OCI-LY1 (cell line): ENCODE measurements around the gene SUFU.
A peak's percentile ranks its signal among the peaks of the same experiment; 100 is the strongest.

Source experiments
- H2AFZ ChIP-seq: fragments of 200-600 bp; sonication (generic), shearing (Covaris generic); 2 replicates; pipeline ENCODE4 v1.6.0; 2014; ENCODE audit warnings: antibody characterized with exemption, mild to moderate bottlenecking, low read length
- H3F3A ChIP-seq: fragments of 200-600 bp; sonication (generic), shearing (Covaris generic); 2 replicates; pipeline ENCODE4 v1.6.0; 2014; ENCODE audit warnings: mild to moderate bottlenecking, antibody characterized with exemption, low read length, moderate library complexity; ENCODE audit not compliant: insufficient read depth
- H3K27ac ChIP-seq: fragments of 200-600 bp; sonication (generic); 2 replicates; pipeline ENCODE4 v1.5.1; 2014; ENCODE audit warnings: low read length, mixed run types, mild to moderate bottlenecking, low read depth; ENCODE audit not compliant: poor library complexity, severe bottlenecking
- H3K27me3 ChIP-seq: fragments of 200-600 bp; sonication (generic); 2 replicates; pipeline ENCODE4 v1.6.0; 2014; ENCODE audit warnings: antibody characterized with exemption, mild to moderate bottlenecking, low read length, moderate library complexity; ENCODE audit not compliant: insufficient read depth
- H3K36me3 ChIP-seq: fragments of 200-600 bp; sonication (generic); 2 replicates; pipeline ENCODE4 v1.6.1; 2014; ENCODE audit warnings: mild to moderate bottlenecking, antibody characterized with exemption, low read length, moderate library complexity, mixed read lengths; ENCODE audit not compliant: insufficient read depth
- H3K4me1 ChIP-seq: fragments of 200-600 bp; sonication (generic); 2 replicates; pipeline ENCODE4 v1.5.1; 2014; ENCODE audit warnings: mild to moderate bottlenecking, low read length, moderate library complexity; ENCODE audit not compliant: insufficient read depth, severe bottlenecking
- H3K4me2 ChIP-seq: fragments of 200-600 bp; sonication (generic), shearing (Covaris generic); 2 replicates; pipeline ENCODE4 v1.6.1; 2014; ENCODE audit warnings: low read length
- H3K4me3 ChIP-seq: fragments of 200-600 bp; sonication (generic); 2 replicates; pipeline ENCODE4 v1.5.1; 2014; ENCODE audit warnings: low read length, low read depth, mild to moderate bottlenecking, mixed read lengths; ENCODE audit not compliant: poor library complexity, severe bottlenecking
- H3K79me2 ChIP-seq: fragments of 200-600 bp; shearing (Covaris generic); 2 replicates; pipeline ENCODE4 v1.6.1; 2016; ENCODE audit warnings: mixed run types, low read length, mixed read lengths; ENCODE audit not compliant: insufficient read depth
- H3K9ac ChIP-seq: fragments of 200-600 bp; sonication (generic), shearing (Covaris generic); 2 replicates; pipeline ENCODE4 v1.6.1; 2014; ENCODE audit warnings: mild to moderate bottlenecking, low read length, mixed read lengths
- H3K9me2 ChIP-seq: fragments of 200-600 bp; sonication (generic), shearing (Covaris generic); 2 replicates; pipeline ENCODE4 v1.6.1; 2014; ENCODE audit warnings: low read depth, mild to moderate bottlenecking, low read length, mixed read lengths
- H3K9me3 ChIP-seq: fragments of 200-600 bp; shearing (Covaris generic); 2 replicates; pipeline ENCODE4 v1.6.1; 2014; ENCODE audit warnings: low read length, mixed read lengths
- H4K20me1 ChIP-seq: fragments of 200-600 bp; sonication (generic), shearing (Covaris generic); 2 replicates; pipeline ENCODE4 v1.6.0; 2016; ENCODE audit warnings: mild to moderate bottlenecking, low read length; ENCODE audit not compliant: insufficient read depth
- EZH2 ChIP-seq: fragments of 200-600 bp; sonication (generic), shearing (Covaris generic); IDR thresholded peaks from 2 replicates; pipeline ENCODE4 v1.8.0; 2017; ENCODE audit warnings: borderline replicate concordance, mixed run types, mild to moderate bottlenecking, antibody characterized with exemption, low read length, moderate library complexity, mixed read lengths
- TF ChIP-seq, protein P1 (sequence below): fragments of 200-600 bp; sonication (generic), shearing (Covaris generic); IDR thresholded peaks from 2 replicates; pipeline ENCODE4 v1.5.1; 2017; ENCODE audit warnings: mild to moderate bottlenecking, antibody characterized with exemption, low read length, moderate library complexity, mixed read lengths

The SUFU gene

DNA sequence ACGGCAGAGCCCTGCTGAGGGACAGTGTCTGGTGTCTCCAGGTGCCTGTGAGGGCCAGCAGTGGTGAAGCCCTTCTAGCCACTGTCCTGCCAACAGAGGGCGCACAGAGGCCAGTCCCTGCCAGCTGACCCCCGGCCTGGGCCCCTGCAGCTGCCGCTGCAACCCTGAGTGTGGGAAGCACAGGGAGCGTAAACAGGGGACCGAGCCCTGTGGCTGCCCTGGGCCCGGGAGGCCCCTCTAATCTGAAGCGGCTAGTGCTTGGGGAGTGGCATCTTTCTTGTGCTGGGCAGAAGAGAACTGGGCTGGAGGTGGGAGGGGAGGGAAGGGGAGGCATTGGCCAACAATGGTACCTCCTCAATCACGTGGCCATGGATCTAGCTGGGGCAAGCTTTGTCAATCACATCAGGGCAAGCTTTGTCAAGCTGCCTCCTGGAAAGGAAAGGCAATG, 175.1 kb downstream of the SUFU start:
- no peaks in the 10 kb centered on the region for H3F3A ChIP-seq
- no peaks in the 10 kb centered on the region for H3K9me3 ChIP-seq
- TF ChIP-seq, protein P1, sequence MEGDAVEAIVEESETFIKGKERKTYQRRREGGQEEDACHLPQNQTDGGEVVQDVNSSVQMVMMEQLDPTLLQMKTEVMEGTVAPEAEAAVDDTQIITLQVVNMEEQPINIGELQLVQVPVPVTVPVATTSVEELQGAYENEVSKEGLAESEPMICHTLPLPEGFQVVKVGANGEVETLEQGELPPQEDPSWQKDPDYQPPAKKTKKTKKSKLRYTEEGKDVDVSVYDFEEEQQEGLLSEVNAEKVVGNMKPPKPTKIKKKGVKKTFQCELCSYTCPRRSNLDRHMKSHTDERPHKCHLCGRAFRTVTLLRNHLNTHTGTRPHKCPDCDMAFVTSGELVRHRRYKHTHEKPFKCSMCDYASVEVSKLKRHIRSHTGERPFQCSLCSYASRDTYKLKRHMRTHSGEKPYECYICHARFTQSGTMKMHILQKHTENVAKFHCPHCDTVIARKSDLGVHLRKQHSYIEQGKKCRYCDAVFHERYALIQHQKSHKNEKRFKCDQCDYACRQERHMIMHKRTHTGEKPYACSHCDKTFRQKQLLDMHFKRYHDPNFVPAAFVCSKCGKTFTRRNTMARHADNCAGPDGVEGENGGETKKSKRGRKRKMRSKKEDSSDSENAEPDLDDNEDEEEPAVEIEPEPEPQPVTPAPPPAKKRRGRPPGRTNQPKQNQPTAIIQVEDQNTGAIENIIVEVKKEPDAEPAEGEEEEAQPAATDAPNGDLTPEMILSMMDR = peak; percentile 46
- TF ChIP-seq EZH2 = no peak
- no peak overlapping the region for H3K9ac ChIP-seq
- no peaks in the 10 kb centered on the region for H3K27me3 ChIP-seq
- no peaks in the 10 kb centered on the region for H4K20me1 ChIP-seq
- no peaks in the 10 kb centered on the region for H3K36me3 ChIP-seq
- H3K4me3 ChIP-seq = no peak overlapping the region
- H3K27ac ChIP-seq = peak overlapping the region; percentile 95
- H2AFZ ChIP-seq = no peak overlapping the region
- H3K4me2 ChIP-seq = peak overlapping the region; percentile 5; the same call in 1 of the 2 replicates
- H3K4me1 ChIP-seq = peaks cover 53% of the 10 kb centered on the region
- H3K9me2 ChIP-seq = no peaks in the 10 kb centered on the region
- H3K79me2 ChIP-seq = no peaks in the 10 kb centered on the region

DNA sequence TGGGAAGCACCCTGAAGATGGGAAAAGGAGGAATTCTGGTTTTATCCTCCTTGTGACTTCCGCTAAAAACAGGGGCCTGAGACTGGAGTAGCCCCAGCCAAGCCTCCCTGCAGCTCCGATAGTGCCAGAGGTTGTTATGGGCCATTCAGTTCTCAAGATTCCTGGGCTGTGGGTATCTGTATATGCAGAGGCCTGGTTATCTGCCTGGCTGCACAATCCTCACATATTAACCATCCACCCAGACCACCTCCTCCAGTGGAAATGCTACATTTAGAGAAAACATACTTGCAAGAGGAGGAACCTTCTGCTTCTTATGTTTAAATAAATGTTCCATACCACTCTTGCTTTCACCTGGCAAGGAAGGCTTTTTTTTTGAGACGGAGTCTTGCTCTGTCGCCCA, 175.8 kb downstream of the SUFU start:
- H2AFZ ChIP-seq = no peak overlapping the region
- H3K27me3 ChIP-seq = no peaks in the 10 kb centered on the region
- H3K9me3 ChIP-seq = no peaks in the 10 kb centered on the region
- no peaks in the 10 kb centered on the region for H3K36me3 ChIP-seq
- TF ChIP-seq, protein P1 = no peak
- TF ChIP-seq EZH2 = no peak
- peaks cover 46% of the 10 kb centered on the region for H3K4me1 ChIP-seq
- H3K9ac ChIP-seq = no peak overlapping the region
- no peak overlapping the region for H3K4me3 ChIP-seq
- no peaks in the 10 kb centered on the region for H3K79me2 ChIP-seq
- no peaks in the 10 kb centered on the region for H3F3A ChIP-seq
- no peaks in the 10 kb centered on the region for H4K20me1 ChIP-seq
- no peak overlapping the region for H3K4me2 ChIP-seq
- no peak overlapping the region for H3K27ac ChIP-seq
- H3K9me2 ChIP-seq = no peaks in the 10 kb centered on the region

DNA sequence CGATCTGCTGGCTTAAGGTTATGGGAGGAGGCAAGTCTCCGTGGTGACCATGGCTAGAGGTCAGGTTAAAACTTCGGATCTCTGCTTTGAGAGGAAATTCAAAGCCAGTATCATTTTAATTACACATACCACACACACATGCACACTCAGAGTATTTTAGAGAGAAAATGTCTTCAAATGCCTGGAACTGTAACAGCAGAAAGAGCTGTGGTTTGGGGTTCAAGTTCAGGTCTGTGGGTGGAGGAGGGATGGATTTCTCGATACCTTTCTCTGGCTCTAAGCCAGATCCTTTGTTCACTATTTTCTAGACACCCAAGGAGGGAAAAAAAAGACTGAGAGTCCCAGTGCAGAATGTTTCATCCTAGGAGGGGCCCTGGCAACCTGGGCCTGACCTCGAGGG, 177.9 kb downstream of the SUFU start:
- Histone ChIP-seq H3K27ac (no peak overlapping the region), H3K4me1 (peaks cover 26% of the 10 kb centered on the region)

More for the DNA sequence above, 177.9 kb downstream of the SUFU start:
- no peaks in the 10 kb centered on the region for H3K79me2 ChIP-seq
- no peaks in the 10 kb centered on the region for H3K36me3 ChIP-seq
- H3K9me3 ChIP-seq = no peaks in the 10 kb centered on the region
- no peaks in the 10 kb centered on the region for H3K27me3 ChIP-seq
- no peak overlapping the region for H3K9ac ChIP-seq
- no peaks in the 10 kb centered on the region for H3F3A ChIP-seq
- H4K20me1 ChIP-seq = no peaks in the 10 kb centered on the region
- H3K4me3 ChIP-seq = no peak overlapping the region
- H3K9me2 ChIP-seq = no peaks in the 10 kb centered on the region
- no peak overlapping the region for H2AFZ ChIP-seq
- TF ChIP-seq, protein P1 = no peak
- no peak for TF ChIP-seq EZH2
- H3K4me2 ChIP-seq = no peak overlapping the region
